K562 (cell line): ENCODE results near the gene GPR157. TPM values are rescaled to one million over a fixed set of nuclear protein-coding genes. Genes with fewer than 3 reads are reported as not detected.
A peak's percentile ranks its signal among the peaks of the same experiment; 100 is the strongest.

Experiments used
- ATAC-seq: fragments of 200-7000 bp; cut with Tn5 transposase; 3 replicates; pipeline ENCODE4 v1.9.1; 2020; ENCODE audit warnings: moderate library complexity
- BruUV-seq: library from RNA; stranded (reverse); fragments of 400-500 nt; replicated peaks from 2 replicates; lab custom pipeline; 2021; lab: Mats Ljungman, UMichigan
- CTCF ChIA-PET: fragments of 300-600 bp; formaldehyde crosslinking; extraction: SDS; loops from one replicate; lab custom pipeline; 2021; ENCODE audit warnings: low intra/inter-chr PET ratio; lab: Yijun Ruan, JAX
- POLR2A ChIA-PET: fragments of 300-600, 350-650 bp; sonication (Branson Sonifier 250); formaldehyde crosslinking; extraction: SDS; loops from one replicate; lab custom pipeline; 2021; ENCODE audit warnings: antibody characterized with exemption, inconsistent platforms; lab: Yijun Ruan, JAX
- DNase-seq, 4 experiments: peaks; one replicate each; pipeline versions ENCODE4 v3.0.0 to v3.0.0-alpha.2; 2011 to 2018; ENCODE audit warnings: low spot score in 3 of 4, mixed read lengths in 3 of 4; ENCODE audit errors: extremely low read depth in 1 of 4
- FAIRE-seq: peaks from 2 replicates; lab custom pipeline; 2011; peaks lifted over from hg19 to GRCh38; lab: Jason Lieb, UNC
- H2AFZ ChIP-seq: 2 replicates; pipeline ENCODE4 v1.6.0; 2011; ENCODE audit warnings: low read depth, low read length, control low read depth, inconsistent platforms
- H3K27ac ChIP-seq: fragments of 200-600 bp; 3 replicates; pipeline ENCODE4 v1.8.0; 2011; ENCODE audit warnings: low read depth, mild to moderate bottlenecking, control low read depth, inconsistent platforms, low read length, moderate library complexity, mixed read lengths; ENCODE audit errors: extremely low read depth
- H3K27me3 ChIP-seq, 2 experiments: fragments of 300-600 bp in 1 of 2; 2 replicates in 1 of 2; 3 replicates in 1 of 2; pipeline versions ENCODE4 v1.6.0 to v1.8.0; 2011; ENCODE audit warnings: inconsistent platforms in 2 of 2, low read length in 2 of 2, mild to moderate bottlenecking in 1 of 2, mixed read lengths in 1 of 2, moderate library complexity in 1 of 2; ENCODE audit not compliant: control insufficient read depth in 2 of 2, insufficient read depth in 2 of 2
- H3K36me3 ChIP-seq: fragments of 300-600 bp; 3 replicates; pipeline ENCODE4 v1.8.0; 2011; ENCODE audit warnings: mild to moderate bottlenecking, low read length, inconsistent platforms; ENCODE audit not compliant: control insufficient read depth, insufficient read depth
- H3K4me1 ChIP-seq, 2 experiments: fragments of 200-600 bp in 1 of 2; replicated peaks in 1 of 2; 2 replicates in 1 of 2; 3 replicates in 1 of 2; pipeline versions ENCODE4 v1.5.1 to v1.8.0; 2011; ENCODE audit warnings: inconsistent platforms in 2 of 2, low read length in 2 of 2, mild to moderate bottlenecking in 1 of 2, mixed read lengths in 1 of 2, moderate library complexity in 1 of 2; ENCODE audit not compliant: control insufficient read depth in 2 of 2, insufficient read depth in 2 of 2
- H3K4me2 ChIP-seq: 2 replicates; pipeline ENCODE4 v1.6.1; 2011; ENCODE audit warnings: low read length, control low read depth, inconsistent platforms, mixed read lengths; ENCODE audit not compliant: insufficient read depth
- H3K4me3 ChIP-seq: fragments of 200-600 bp; sonication (generic), shearing (Covaris generic); 2 replicates; pipeline ENCODE4 v1.5.1; 2016; ENCODE audit warnings: control low read depth, inconsistent platforms
- H3K79me2 ChIP-seq: fragments of 200-600 bp; 3 replicates; pipeline ENCODE4 v1.8.0; 2011; ENCODE audit warnings: low read length, inconsistent platforms; ENCODE audit not compliant: control insufficient read depth, insufficient read depth
- H3K9ac ChIP-seq, 2 experiments: 2 replicates each; pipeline versions ENCODE4 v1.6.0 to v1.6.1; 2011; ENCODE audit warnings: low read depth in 2 of 2, low read length in 2 of 2, control low read depth in 1 of 2, inconsistent platforms in 1 of 2, mild to moderate bottlenecking in 1 of 2, mixed read lengths in 1 of 2; ENCODE audit not compliant: insufficient read depth in 1 of 2
- H3K9me1 ChIP-seq: one replicate; pipeline ENCODE4 v1.6.0; 2011; ENCODE audit warnings: inconsistent platforms, mild to moderate bottlenecking, low read length, moderate library complexity; ENCODE audit not compliant: control insufficient read depth, insufficient read depth
- H3K9me3 ChIP-seq: replicated peaks from 2 replicates; pipeline ENCODE4 v1.5.1; 2011; ENCODE audit warnings: low read depth, low read length, inconsistent platforms; ENCODE audit not compliant: control insufficient read depth, insufficient read depth
- H4K20me1 ChIP-seq: replicated peaks from 2 replicates; pipeline ENCODE4 v1.6.1; 2011; ENCODE audit warnings: low read length, inconsistent platforms, mixed read lengths; ENCODE audit not compliant: control insufficient read depth, insufficient read depth
- ARID1B ChIP-seq: fragments of 450-650 bp; IDR thresholded peaks from 2 replicates; pipeline ENCODE4 v1.6.1; 2016; ENCODE audit warnings: antibody characterized with exemption, mild to moderate bottlenecking, inconsistent platforms
- ELF4 ChIP-seq: fragments of 450-650 bp; formaldehyde crosslinking; IDR thresholded peaks from 2 replicates; pipeline ENCODE4 v1.4.0; 2022; ENCODE audit warnings: missing genetic modification characterization
- FOXA3 ChIP-seq, 2 experiments: fragments of 450-650 bp in 1 of 2; sonication (generic) in 1 of 2; formaldehyde crosslinking; IDR thresholded peaks in 1 of 2; conservative IDR thresholded peaks in 1 of 2; 2 replicates each; pipeline versions ENCODE4 v1.4.0 to v1.8.0; 2020 to 2022; ENCODE audit warnings: mild to moderate bottlenecking in 2 of 2, missing genetic modification reagents in 1 of 2
- HBP1 ChIP-seq: fragments of 450-650 bp; formaldehyde crosslinking; IDR thresholded peaks from 2 replicates; pipeline ENCODE4 v1.4.0; 2022; ENCODE audit warnings: missing genetic modification characterization
- HDAC1 ChIP-seq, 2 experiments: fragments of 450-650 bp; IDR thresholded peaks; 2 replicates each; pipeline ENCODE4 v1.6.1; 2016 to 2017; ENCODE audit warnings: inconsistent platforms in 1 of 2, mild to moderate bottlenecking in 1 of 2, moderate library complexity in 1 of 2
- HLTF ChIP-seq: fragments of 450-650 bp; IDR thresholded peaks from 2 replicates; pipeline ENCODE4 v1.6.1; 2016
- KLF1 ChIP-seq: fragments of 450-650 bp; IDR thresholded peaks from 2 replicates; pipeline ENCODE4 v1.6.1; 2016; ENCODE audit warnings: missing genetic modification characterization, missing compliant biosample characterization
- PREB ChIP-seq: sonication (generic); formaldehyde crosslinking; IDR thresholded peaks from 2 replicates; pipeline ENCODE4 v1.8.1; 2023; ENCODE audit warnings: mild to moderate bottlenecking, missing genetic modification reagents
- TRIM24 ChIP-seq, 2 experiments: fragments of 450-650 bp; IDR thresholded peaks; 2 replicates each; pipeline ENCODE4 v1.6.1; 2016
- TSC22D4 ChIP-seq: fragments of 450-650 bp; IDR thresholded peaks from 2 replicates; pipeline ENCODE4 v1.6.1; 2016; ENCODE audit warnings: missing genetic modification characterization, missing biosample characterization, control low read depth
- ZBTB26 ChIP-seq: fragments of 450-650 bp; formaldehyde crosslinking; IDR thresholded peaks from 2 replicates; pipeline ENCODE4 v1.4.0; 2022; ENCODE audit warnings: missing genetic modification characterization
- ZNF23 ChIP-seq: fragments of 250-450 bp; sonication (Bioruptor Pico); IDR thresholded peaks from 2 replicates; pipeline ENCODE4 v1.4.0; 2020; ENCODE audit warnings: mild to moderate bottlenecking
- ZNF280A ChIP-seq: fragments of 450-650 bp; IDR thresholded peaks from 2 replicates; pipeline ENCODE4 v1.6.1; 2018; ENCODE audit warnings: mild to moderate bottlenecking, low read depth; ENCODE audit not compliant: partially characterized antibody
- ZNF830 ChIP-seq: fragments of 250-450 bp; sonication (Bioruptor Pico); IDR thresholded peaks from 2 replicates; pipeline ENCODE4 v1.5.0; 2021; ENCODE audit warnings: mild to moderate bottlenecking
- WGBS: fragments of 100-300 bp; shearing (Covaris generic); methylation state at CpG from one replicate; pipeline ENCODE4 v1.1.6; 2016; ENCODE audit warnings: low coverage, mixed read lengths; ENCODE audit not compliant: insufficient coverage; ENCODE audit errors: missing lambda C conversion rate; 5-methylcytosine and 5-hydroxymethylcytosine counted together
- in situ Hi-C: fragments of 300-500 bp; cut with MboI; formaldehyde crosslinking; loops from 4 replicates; pipeline ENCODE4 v1.15.0; 2018; ENCODE audit warnings: inconsistent platforms, mixed read lengths
- intact Hi-C: fragments of 100-400 bp; cut with micrococcal nuclease; formaldehyde crosslinking; loops from 2 replicates; pipeline ENCODE4 v1.14.2; 2022
- polyA plus RNA-seq, 8 experiments: library from polyadenylated mRNA; depleted of rRNA in 4 of 8; stranded (reverse) in 5 of 8; unstranded in 3 of 8; fragments of >200 nt; fragmentation: Nextera tagmentation in 2 of 8; fragmentation: Illumina TruSeq in 1 of 8; extraction: Ambion mirVana in 2 of 8; extraction: Trizol in 1 of 8; gene quantifications; 2 replicates each; pipeline versions ENCODE4 v1.2.1 to v1.2.3, GENCODE V29; 2011 to 2014; ENCODE audit warnings: inconsistent platforms in 1 of 8, missing spikeins in 1 of 8
- total RNA-seq, 7 experiments: library from RNA; depleted of rRNA in 6 of 7; stranded (reverse); fragments of >200 nt in 6 of 7; fragmentation: Illumina TruSeq in 2 of 7; extraction: Trizol in 2 of 7; gene quantifications; 2 replicates each; pipeline versions ENCODE4 v1.2.1 to v1.2.3, GENCODE V29; 2011 to 2021; ENCODE audit warnings: low replicate concordance in 1 of 7

The GPR157 gene
- total and polyA plus RNA-seq, 9 of the 15 experiments (the other 6 are each of a cell fraction or from before 2014, with no cell fraction given): 0.01 to 0.18 (median 0.04) TPM; not detected in 4

GRCh38 chr1:9059891-9060744 is 68.8 kb downstream of the GPR157 start:
- in situ Hi-C loops (no loop called here), intact Hi-C loops (no loop called here)
- no TSS peak for BruUV-seq
- Histone ChIP-seq H3K9me3 (no peaks in the 10 kb centered on the region), H3K9me1 (no peaks in the 10 kb centered on the region), H3K27me3 (peaks cover 19 to 46% of the 10 kb centered on the region in 2 experiments), H4K20me1 (peaks cover 5% of the 10 kb centered on the region; the same call in 1 of the 2 replicates), H3K36me3 (no peaks in the 10 kb centered on the region), H3K27ac (no peak overlapping the region; the same call in 2 of the 3 replicates), H3K4me2 (no peak overlapping the region), H3K79me2 (no peaks in the 10 kb centered on the region), H3K9ac (no peak overlapping the region), H2AFZ (no peak overlapping the region), H3K4me1 (no peaks in the 10 kb centered on the region), H3K4me3 (no peak overlapping the region)
- no peak for DNase-seq
- 0% methylated on average over 4 of the region's 4 CpGs for WGBS
- ChIA-PET POLR2A (interaction anchor here (0.6 kb wide), 1 partner anchor 9 kb away, joined by 3 read pairs; no protein-coding TSS in a partner anchor), CTCF (interaction anchor here (0.6 kb wide), 1 partner anchor 184 kb away, joined by 3 read pairs; no protein-coding TSS in a partner anchor)
- ATAC-seq: no peak
- FAIRE-seq: peak; percentile 62
- TF ChIP-seq ZNF830 (no peak), ZNF280A (peak; percentile 25), ZNF23 (CRISPR knock-in tag) (no peak), PREB (CRISPR knock-in tag) (no peak), ZBTB26 (CRISPR knock-in tag) (peak; percentile 76; the same call in 1 of the 2 replicates), TRIM24 (IDR thresholded peaks at IDR 0.05) (peak in 1 of 2 experiments; percentile 17; a peak in 2 of 4 replicates), FOXA3 (CRISPR knock-in tag; conservative IDR thresholded peaks at IDR 0.05 in 1 of 2, IDR thresholded peaks at IDR 0.05 in 1 of 2) (no peak), ARID1B (0 out of 2 replicates have a peak, but pooled peaks have one; percentile 7), ELF4 (CRISPR knock-in tag) (0 out of 2 replicates have a peak, but pooled peaks have one; percentile 54), HLTF (0 out of 2 replicates have a peak, but pooled peaks have one; percentile 33), HDAC1 (IDR thresholded peaks at IDR 0.05) (0 out of 4 replicates have a peak, but pooled peaks of 1 of the 2 experiments have one; percentile 21), TSC22D4 (tag) (peak; percentile 84; the same call in 1 of the 2 replicates), HBP1 (CRISPR knock-in tag) (peak; percentile 87), KLF1 (tag) (no peak)
